Pulmonary artery endothelial cell (primary cell): Measurements from ENCODE around the gene PTRHD1. TPM values are rescaled to one million over a fixed set of nuclear protein-coding genes. Genes with fewer than 3 reads are reported as not detected.
"Not testable (repeated sequence)": the region's sequence is repeated elsewhere in the genome, so short reads cannot be mapped to it uniquely, and the experiment has no call there.

Experiments
- DNase-seq: peaks from one replicate; pipeline ENCODE4 v3.0.0-alpha.2; 2011; ENCODE audit warnings: low read depth, low spot score
- total RNA-seq: library from RNA; depleted of rRNA; stranded (reverse); fragments of >200 nt; gene quantifications from 2 replicates; pipeline ENCODE4 v1.2.3, GENCODE V29; 2014

The PTRHD1 gene, protein sequence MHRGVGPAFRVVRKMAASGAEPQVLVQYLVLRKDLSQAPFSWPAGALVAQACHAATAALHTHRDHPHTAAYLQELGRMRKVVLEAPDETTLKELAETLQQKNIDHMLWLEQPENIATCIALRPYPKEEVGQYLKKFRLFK
- 24.6 and 31.0 TPM in 2 replicates for total RNA-seq

DNA sequence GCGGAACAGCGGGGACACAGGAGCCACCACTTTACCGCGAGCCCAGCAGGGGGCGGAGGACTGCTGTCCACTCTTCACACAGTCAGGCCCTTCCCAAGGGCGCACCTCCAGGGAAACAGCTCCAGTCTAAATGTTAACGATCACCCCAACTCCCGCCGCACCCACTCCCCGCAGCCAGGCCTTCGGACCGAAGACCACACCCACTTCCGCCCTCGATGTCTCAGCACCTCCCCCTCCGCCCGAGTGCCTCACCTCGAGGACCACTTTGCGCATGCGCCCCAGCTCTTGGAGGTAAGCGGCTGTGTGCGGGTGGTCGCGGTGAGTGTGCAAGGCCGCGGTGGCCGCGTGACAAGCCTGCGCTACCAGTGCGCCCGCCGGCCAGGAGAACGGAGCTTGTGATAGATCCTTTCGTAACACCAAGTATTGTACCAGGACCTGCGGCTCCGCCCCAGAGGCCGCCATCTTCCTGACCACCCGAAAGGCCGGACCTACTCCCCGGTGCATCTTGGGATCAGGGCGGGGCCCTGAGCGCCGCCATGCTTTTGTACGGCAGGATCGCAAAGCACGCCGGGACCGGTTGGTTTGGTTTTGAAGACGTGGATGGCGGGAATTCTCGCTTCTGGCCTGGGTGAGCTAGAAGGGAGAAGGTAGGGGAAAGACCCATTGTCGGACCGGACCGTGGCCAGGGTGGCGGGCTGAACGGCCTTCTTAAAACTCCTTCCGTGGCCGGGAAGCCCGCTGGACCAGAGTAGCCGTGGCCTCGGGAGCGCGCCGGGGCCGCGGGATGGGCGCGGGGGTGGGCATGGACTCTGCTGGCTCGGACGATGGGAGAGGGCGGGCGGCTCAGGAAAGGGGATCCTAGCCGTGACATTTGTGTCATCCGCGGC, at the start of gene PTRHD1, which contains the start of gene CENPO:
Gene PTRHD1, minus strand, starts transcription at position 518 of the 887 bp plus-strand sequence. Its CDS starts 14 bp downstream, at position 504.
Gene CENPO, plus strand, starts transcription at position 552 of the 887 bp plus-strand sequence. CDS start 495 bp downstream, outside the sequence.
- DNase-seq, result peak; percentile 89

DNA sequence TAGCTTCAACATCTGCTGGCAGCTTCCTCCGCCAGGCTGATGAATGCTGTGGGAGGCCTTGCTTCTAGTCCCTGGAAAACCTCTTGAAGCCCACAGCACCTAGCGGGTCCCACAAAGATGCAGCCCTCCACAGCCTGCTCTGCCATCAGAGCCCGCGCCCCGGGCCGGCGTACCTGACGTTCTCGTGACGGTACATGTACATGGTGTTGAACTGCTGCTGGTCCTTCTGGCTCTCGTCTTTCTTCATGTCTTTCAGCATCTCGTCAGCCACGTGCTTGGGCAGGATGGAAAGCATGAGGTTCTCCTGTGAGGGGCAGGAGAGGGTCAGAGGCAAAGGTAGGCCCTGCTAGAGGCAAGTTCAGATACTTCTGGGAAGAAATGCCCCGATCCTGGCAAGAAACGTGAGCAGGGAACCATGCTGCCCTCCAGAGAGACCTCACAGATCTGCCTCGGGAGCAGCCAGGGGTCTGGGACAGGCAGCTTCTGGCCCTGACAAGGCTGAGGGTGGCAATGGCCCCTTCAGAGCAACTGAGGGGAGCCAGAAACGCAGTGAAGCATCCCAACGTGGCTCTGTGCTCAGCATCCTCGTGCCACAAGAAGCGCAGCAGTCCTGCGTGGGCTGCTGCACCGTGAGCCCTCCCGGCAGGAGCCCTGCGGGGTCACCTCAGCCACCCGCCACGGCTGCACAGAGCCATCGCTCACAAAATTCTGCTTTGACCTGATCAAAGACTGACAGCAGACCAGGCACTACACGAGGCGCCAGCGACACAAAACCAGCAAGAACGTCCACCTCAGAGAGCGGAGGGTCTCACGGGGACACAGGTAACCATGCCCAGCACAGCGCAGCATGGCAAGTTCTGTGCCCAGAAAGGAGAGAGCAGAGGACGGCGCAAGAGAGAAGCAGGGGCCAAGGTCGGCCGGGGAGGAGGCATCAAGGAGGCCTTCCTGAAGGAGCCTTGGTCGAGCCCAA, 49.2 kb upstream of the PTRHD1 start:
- no peak for DNase-seq

DNA sequence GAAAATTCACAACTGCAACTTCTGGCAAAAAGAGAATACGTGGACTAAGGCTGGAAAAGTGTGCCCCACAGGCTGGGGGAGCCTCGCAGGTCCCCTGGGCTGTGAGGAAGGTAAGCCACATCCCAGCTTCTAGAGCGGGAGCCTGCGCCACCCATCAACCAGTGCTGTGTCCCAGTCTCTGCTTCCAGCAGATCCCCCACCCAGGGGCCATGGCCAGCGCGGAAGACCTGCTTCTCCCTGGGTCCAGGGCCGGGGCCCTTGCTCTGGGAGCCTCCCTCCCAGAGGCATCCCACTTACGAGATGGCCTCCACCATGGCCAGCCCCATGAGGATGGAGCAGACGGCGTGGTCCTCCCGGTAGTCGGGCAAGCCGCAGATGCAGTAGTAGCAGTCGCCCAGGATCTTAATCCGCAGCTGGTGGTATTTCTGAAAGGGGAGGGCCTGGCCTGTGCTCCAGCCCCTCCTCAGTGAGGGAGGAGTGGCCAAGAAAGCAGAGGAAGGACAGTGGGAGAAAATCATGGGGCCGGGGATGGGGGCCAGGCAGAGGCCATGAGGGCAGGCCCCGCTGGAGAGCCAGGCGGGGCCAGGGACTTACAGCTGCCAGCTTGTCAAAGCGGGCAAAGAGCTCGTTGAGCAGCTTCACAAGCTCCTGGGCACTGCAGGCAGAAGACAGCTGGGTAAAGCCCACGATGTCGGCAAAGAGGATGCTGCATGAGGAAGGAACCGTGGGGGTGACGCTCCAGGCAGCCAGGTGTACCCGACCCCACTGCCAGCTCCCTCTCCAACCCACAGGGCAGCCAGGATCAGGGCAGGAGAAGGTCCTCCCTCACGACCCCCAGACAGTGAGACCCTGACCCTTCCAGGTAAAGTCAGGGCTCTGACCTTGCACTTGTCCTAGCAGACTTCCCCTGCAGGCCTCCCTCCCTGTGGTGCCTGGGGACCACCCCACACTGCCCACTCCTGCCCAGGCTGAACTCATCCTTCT, 48.1 kb upstream of the PTRHD1 start:
- DNase-seq, result no peak

DNA sequence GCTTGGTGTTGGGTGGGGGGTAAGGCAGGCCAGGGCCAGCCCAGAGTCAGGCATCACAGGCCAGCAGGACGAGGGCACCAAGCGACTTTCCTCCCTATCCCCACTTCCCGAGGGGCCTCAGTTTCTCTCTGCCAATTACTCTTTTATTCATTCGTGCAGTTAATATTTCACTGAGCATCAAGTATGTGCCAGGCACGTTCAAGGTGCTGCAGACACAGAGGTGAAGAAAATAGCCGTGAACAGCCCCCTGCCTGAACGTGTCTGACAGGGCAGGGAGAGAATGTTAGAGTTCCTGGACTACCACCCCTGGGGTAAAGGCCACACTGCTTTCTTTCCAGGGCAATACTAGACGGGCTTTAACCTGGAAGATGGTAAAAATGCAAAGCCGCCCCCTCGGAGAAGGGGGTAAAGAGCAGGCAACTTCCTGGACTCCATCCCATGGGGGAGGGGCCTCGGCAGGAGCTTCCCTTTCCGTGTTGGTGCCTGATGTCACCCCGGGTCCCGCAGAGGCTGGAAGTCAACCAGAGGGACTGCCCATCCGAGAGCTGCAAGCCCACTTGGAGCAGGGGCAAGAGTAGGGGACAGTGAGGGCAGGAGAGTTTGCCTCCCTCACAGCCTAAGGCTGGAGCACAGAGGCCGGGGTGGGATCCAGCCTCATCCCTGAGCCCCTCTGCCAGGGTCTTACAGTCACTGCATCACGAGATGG, 47.1 kb upstream of the PTRHD1 start:
- no peak for DNase-seq

DNA sequence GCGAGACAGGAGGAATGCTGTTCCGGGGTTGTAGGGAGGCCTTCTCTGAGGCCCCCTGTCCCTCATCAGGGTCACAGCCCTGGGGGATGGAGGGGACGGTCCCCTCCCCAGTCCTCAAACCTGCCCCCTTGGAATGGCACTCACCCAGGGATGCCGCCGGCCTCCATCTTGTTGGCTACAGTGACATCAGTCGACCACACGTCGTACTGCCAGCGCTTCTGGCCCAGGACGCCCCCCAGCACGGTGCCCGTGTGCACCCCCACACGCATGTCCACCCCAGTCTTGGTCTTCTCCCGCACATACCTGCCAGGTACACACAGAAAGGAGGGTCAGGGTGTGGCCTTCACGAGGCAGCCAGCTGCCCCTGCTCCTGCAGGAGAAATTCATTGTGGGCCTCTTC, 46.5 kb upstream of the PTRHD1 start:
- DNase-seq, result no peak

DNA sequence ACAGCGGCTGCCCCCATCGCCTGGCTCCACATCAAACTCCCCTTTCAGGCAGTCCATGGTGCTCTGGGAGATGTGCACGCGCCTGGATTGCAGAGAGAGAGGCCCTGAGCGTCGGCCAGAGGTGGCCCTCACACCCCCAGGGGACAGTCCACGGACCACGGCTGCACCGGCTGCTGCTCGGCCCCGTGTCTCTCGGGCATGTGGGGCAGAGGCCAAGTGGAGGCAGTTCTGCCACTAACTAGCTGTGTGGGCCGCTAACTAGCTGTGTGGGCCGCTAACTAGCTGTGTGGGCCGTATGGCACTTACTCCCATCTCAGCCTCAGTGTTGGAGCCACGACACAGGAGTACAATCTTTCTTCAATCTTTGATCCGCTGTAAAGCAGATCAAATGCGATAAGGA, 45.4 kb upstream of the PTRHD1 start:
- no peak for DNase-seq

DNA sequence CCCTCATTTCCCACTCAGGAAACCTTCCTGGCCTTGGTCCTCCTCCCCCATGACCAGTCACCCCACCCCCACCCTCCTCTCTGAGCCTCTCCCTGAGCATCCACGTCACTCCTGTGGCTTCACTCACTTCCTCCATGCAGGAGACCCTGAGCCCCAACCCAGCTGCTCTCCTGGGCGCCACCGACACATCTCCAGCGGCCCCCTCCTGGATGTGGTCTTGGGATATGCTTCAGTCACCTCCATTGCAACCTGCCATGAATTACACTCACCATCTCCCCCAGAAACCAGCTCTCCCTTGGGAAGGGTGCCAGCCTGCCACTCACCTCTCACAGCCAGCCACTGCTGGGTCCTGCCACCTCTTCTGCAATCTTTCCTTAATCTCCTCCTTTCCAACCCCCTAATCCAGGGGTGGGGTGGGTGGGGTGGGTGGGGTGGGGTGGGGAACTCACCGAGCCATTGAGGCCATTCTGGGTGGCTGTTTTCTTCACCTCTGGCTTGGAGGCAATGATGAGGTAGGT, 44.9 kb upstream of the PTRHD1 start:
- no peak for DNase-seq

DNA sequence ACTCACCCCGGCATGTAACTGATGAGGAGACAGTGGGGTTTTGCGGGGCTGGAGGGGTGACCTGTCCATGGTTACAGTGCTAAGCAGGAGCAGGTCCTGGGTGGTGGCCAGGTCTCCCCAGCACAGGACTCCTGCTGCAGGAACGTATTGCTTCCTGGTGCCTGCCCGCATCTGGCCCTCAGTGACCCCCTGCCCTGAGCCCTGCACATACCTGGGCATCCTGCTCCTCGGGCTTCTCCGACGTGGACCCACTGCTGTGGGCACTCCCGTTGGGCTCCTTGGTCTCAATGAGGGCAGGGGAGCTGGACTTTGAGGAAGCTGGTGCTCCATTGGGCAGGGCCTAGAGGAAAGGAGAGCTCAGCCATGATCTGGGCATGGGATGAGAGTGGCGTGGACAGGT, 43.5 kb upstream of the PTRHD1 start:
- DNase-seq, result no peak

DNA sequence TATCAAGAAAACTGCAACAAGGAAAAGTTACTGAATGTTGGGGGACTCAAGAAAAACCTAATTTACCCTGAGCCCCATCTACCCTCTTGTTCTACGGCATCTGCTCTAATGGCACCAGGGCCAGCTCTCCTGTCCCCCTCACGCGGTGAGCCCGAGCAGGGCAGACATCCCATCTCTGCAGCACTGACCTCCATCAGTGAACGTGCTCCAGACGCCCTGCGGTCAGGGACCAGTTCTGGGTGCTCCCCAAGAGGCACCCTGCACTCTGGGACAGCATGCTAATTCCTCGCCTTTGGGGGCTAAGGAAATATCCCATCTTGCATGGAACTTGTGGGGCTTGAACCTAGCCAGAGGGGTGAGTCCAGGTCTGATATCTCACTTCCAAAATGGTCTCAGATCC, 43.0 kb upstream of the PTRHD1 start:
- no peak for DNase-seq

DNA sequence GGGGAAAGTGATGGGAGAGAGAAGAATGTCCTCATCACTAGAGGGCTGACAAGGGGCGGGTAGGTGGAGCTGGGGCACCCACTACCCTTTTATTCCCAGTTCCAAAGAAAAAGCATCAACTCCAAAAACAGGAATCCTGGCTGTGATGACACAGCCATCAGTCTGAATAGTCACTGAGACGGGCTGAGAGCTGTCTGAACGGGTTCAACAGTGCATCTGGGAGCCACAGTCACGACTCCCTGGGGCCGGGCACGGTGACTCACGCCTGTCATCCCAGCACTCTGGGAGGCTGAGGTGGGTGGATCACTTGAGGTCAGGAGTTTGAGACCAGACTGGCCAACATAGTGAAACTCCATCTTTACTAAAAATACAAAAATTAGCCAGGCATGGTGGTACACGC, 42.2 kb upstream of the PTRHD1 start:
- DNase-seq, result not testable (repeated sequence)

DNA sequence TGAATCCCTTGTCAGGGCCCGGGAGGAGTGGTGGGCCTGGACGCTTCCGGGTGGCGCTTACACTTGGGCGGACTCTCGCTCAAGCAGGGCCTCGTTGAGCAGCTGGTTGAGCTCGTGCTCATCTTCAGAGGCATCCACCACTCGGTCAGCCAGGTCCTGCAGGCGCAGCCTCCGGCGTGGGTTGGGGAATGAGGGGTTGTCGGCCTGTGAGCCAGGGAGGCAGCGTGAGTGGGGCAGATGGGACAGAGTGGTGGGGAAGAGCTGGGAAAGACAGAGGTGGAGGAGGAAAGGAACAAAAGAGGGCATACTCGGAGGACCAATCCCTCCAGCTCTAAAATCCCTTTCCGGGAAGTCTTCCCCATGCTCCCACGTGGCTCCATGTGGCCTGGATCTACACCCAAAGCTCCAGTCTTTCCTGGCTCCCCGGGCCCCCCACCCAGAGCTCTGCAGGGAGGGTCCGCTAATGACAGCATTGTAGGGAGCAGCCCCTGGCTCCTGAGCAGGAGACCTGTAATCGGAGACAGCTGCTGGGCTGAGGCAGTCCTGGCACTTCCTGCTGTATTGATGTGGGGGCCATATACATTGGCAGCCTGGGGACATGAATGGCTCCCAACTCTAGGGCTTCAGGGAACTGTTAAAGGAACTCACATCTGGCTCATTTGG, 41.7 kb upstream of the PTRHD1 start:
- no peak for DNase-seq

DNA sequence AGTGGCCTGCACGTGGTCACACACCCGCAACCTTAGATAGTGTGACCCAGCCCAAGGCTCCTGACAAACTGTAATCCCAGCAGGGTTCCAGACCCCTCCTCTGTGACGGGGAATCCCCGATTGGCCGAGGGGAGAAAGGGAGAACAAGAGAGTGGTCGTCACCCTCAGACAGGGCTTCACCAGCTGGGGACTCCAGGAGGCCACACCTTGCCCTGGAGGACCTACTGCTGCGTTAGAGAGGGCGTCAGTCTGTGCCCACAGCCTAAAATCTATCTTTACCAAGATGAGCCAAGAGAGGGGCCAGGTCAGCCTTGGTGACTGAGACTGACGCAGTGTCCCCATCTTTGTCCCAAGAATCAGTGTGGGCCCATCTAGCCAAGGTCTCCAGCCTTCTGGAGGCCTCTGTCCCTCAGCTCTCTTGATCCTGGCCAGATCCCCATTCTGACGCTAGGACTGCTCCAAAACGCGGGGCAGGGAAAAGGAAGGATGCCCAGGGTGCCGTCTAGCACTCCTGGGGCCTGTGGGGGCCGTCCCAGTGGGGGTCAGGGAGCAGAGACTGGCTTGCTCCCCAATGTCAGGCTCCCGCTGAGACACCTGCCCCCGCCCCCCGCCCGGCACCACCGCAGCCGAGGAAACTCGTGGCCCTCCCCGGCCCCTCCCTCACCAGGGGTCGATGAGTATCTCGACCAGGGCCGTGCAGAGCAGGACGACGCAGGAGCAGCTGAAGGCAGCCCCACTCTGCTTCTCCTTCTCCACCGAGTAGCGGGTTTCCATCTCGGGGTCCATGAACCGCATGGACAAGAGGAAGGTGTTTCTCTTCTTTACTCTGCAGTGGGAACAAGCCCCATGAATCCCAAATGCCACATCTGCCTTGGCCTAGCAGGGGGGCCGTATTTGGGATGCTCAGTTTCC, 40.9 kb upstream of the PTRHD1 start:
- no peak for DNase-seq

DNA sequence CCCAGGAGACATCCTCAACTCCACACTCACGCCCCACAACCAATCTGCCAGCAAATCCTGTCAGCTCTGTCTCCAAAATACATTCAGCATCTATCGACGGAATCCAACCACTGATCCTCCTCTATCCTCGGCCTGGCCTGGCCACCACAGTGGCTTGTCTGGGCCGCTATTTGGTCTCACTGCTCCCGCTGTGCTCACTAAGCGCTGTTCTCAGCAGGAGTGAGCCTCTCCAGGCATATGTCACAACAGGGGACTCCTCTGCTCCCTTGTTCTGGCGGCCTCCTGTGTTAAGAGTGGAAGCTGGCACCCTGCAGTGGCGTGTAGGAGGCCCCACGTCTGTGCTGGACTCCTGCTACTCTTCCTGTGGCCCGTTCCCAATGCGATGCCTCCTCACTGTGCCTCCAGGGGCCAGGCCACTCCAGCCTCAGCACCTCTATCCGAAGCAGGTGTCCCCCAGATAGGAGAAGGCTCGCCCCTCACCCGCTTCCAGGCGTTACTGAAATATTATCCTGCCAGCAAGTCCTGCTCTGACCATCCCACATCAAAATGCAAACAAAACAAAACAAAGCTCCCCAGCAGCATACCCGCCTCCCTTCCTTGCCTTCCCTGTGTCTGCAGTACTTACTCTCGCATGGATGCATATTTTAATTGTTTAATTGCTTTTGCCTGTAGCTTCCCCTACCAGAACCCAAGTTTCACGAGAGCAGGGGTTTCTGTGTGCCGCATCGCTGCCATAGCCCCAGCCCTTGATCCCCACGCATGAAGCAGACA, 39.9 kb upstream of the PTRHD1 start:
- DNase-seq, result no peak

DNA sequence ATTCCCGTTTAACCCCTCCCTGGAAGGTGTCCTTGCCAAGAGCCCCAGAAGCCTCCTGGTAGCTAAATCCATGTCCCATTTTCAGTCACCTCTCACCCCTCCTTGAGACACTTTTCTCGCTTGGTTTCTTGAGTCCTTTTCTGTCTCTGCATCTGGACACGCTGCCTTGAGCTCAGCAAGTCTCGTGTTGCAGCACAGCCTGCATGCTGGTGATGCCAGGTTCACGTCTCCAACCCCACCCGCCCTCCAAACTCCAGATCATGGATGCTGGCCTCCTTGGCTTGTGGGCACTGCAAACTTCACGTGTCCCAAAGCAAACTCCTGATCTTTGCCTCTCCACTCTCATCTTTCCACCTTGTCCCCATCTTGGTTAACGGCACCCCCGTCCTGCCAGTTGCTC, 39.3 kb upstream of the PTRHD1 start:
- no peak for DNase-seq

DNA sequence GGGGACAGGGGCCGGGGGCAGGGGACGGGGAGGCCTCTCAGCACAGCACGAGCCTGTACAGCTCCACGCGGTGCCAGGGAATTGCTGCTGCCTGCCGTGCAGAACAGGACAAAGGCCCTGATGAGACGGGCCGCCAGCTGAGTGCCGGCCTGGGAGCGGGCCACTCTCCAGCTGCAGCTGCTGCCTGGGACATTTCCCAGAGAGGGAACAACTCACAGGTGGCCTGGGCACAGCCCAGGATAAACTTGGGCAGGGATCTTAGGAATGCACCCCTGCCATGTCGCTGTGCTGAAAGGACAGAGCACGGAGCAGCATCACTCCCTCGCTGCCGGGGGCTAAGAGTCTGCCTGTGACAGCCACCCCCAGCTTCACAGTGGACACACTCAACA, 38.9 kb upstream of the PTRHD1 start:
- no peak for DNase-seq

DNA sequence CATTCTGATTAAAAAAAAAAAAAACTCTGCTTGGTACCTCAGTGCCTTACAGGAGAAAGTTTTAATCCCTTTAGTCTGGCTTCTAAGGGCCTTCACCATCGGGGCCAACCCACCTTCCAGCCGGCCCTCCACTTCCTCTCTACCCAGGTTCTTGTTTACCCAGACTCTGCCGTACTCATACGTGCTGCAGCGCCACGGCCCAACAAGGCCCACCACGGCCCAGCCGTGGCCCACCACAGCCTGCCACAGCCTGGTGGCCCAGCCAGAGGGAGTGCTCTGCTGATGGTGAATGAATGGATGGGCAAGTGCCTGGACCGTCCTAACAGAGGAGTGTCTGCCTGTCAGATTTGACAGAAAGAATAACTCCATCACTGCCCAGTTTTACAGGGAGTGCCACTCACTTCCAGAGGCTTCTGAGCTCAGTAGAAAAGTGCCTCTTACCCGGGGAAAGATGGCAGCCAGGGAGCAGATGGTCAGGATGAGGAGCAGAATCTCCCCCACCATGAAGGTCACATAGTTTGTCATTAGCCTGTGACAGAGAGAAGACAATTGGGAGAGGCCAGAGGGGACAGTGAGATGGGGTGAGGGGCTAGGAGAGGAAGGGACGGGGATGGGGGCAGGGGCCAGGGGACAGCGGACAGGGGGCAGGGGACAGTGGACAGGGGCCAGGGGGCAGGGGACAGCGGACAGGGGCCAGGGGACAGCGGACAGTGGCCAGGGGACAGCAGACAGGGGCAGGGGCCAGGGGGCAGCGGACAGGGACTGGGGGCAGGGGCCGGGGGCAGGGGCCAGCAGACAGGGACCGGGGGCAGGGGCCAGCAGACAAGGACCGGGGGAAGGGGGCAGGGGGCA, 38.3 kb upstream of the PTRHD1 start:
- no peak for DNase-seq
